Peyer's patch (tissue), 4 donors: Measurements from ENCODE around the gene TMEM271.

Source experiments
- POLR2A ChIP-seq, 2 donors: fragments of 450-650 bp; IDR thresholded peaks; one replicate each; pipeline ENCODE4 v1.5.1; 2017; ENCODE audit warnings: antibody characterized with exemption in 2 of 2, mild to moderate bottlenecking in 2 of 2, moderate library complexity in 2 of 2
- TF ChIP-seq, protein P1 (sequence below), 6 experiments: fragments of 450-650 bp in 4 of 6; fragments of 200-600 bp in 2 of 6; sonication (generic) in 1 of 6; IDR thresholded peaks; one replicate each; pipeline ENCODE4 v1.5.1; 2017 to 2019; ENCODE audit warnings: antibody characterized with exemption in 6 of 6, mild to moderate bottlenecking in 3 of 6, moderate library complexity in 1 of 6

- TF ChIP-seq, protein P1, sequence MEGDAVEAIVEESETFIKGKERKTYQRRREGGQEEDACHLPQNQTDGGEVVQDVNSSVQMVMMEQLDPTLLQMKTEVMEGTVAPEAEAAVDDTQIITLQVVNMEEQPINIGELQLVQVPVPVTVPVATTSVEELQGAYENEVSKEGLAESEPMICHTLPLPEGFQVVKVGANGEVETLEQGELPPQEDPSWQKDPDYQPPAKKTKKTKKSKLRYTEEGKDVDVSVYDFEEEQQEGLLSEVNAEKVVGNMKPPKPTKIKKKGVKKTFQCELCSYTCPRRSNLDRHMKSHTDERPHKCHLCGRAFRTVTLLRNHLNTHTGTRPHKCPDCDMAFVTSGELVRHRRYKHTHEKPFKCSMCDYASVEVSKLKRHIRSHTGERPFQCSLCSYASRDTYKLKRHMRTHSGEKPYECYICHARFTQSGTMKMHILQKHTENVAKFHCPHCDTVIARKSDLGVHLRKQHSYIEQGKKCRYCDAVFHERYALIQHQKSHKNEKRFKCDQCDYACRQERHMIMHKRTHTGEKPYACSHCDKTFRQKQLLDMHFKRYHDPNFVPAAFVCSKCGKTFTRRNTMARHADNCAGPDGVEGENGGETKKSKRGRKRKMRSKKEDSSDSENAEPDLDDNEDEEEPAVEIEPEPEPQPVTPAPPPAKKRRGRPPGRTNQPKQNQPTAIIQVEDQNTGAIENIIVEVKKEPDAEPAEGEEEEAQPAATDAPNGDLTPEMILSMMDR (IDR thresholded peaks at IDR 0.05) = no peak
- no peak for TF ChIP-seq POLR2A (IDR thresholded peaks at IDR 0.05)
Observed at GRCh38 chr4:555566-556275, 20.4 kb downstream of the TMEM271 start.
